ENCODE data around the gene SELENOO. TPM values are rescaled to one million over a fixed set of nuclear protein-coding genes. Genes with fewer than 3 reads are reported as not detected.

SELENOO gene
- total RNA-seq, 1 donor from 2014 or later: 39.0 TPM

DNA sequence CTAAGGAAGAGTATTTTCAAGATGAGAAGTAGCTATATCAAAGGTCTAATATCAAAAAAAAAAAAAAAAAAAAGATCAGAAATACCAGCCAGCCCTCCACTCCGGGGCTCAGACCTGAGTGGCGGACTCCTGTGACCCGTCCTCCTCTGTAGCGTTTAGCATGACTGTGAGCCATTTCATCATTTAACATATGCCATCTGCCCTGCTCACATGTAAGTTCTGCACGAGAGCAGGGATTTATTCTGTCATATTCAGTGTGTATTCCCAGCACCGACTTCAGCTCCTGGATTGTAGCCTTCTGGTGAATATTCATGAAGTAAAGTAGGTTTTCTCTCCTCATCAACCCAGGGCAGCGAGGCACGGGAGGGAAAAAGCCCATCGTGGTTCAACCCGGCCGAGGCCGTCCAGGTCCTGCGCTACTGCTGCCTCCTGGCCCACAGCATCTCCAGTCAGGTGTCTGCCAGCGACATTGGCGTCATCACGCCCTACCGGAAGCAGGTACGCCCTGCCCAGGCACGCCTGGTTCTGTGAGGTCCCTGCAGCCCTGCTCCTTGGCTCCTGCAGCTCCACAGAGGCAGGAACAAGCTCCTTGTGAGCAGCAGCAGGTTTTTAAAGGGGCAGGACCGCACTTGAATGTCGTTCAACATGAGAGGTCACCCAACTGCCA is 43.0 kb upstream of the SELENOO start:
- ATAC-seq (ENCODE audit: low read depth): no peak
- no peak overlapping the region for H3K4me3 Mint-ChIP-seq
- intact Hi-C loops (cut with micrococcal nuclease): no loop called here
- TF ChIP-seq, protein P1, sequence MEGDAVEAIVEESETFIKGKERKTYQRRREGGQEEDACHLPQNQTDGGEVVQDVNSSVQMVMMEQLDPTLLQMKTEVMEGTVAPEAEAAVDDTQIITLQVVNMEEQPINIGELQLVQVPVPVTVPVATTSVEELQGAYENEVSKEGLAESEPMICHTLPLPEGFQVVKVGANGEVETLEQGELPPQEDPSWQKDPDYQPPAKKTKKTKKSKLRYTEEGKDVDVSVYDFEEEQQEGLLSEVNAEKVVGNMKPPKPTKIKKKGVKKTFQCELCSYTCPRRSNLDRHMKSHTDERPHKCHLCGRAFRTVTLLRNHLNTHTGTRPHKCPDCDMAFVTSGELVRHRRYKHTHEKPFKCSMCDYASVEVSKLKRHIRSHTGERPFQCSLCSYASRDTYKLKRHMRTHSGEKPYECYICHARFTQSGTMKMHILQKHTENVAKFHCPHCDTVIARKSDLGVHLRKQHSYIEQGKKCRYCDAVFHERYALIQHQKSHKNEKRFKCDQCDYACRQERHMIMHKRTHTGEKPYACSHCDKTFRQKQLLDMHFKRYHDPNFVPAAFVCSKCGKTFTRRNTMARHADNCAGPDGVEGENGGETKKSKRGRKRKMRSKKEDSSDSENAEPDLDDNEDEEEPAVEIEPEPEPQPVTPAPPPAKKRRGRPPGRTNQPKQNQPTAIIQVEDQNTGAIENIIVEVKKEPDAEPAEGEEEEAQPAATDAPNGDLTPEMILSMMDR (IDR thresholded peaks at IDR 0.05): no peak
- ChIA-PET CTCF (interaction anchor here (1.0 kb wide), 1 partner anchor 9 kb away, joined by 5 read pairs; no protein-coding TSS in a partner anchor), POLR2A (no interaction called here)
- peaks cover 14% of the 10 kb centered on the region for H3K27me3 Mint-ChIP-seq
- H3K9me3 Mint-ChIP-seq: no peaks in the 10 kb centered on the region
- H3K4me1 Mint-ChIP-seq: no peaks in the 10 kb centered on the region
- no peak overlapping the region for H3K27ac Mint-ChIP-seq
- H3K36me3 Mint-ChIP-seq (ENCODE audit: low read depth): no peaks in the 10 kb centered on the region
- DNase-seq: no peak

DNA sequence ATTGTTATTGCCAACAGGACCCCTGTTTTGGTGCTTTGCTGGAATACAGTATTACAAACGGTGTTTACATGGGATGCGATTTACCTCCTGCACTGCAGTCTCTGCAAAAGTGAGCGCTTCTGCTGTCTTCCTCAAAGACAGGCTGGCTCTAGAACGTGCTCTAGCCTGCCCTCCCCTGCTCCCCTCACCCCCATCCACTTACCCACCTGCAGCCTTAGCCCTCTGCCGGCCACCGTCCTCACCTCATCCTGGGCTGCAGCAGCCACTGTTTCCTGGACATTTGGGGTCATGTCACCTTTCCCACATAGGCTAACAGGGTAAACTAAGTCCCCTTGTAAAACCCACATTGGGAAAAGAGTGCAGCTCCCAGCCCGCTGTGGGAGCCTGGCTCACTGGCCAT is 39.9 kb upstream of the SELENOO start:
- no peak overlapping the region for H3K27ac Mint-ChIP-seq
- H3K36me3 Mint-ChIP-seq (ENCODE audit: low read depth): no peaks in the 10 kb centered on the region
- H3K4me1 Mint-ChIP-seq: no peaks in the 10 kb centered on the region
- POLR2A ChIA-PET: no interaction called here
- H3K27me3 Mint-ChIP-seq: peaks cover 21% of the 10 kb centered on the region
- ATAC-seq (ENCODE audit: low read depth): no peak
- TF ChIP-seq, protein P1 (IDR thresholded peaks at IDR 0.05): no peak
- H3K9me3 Mint-ChIP-seq: no peaks in the 10 kb centered on the region
- DNase-seq: no peak
- CTCF ChIA-PET: no interaction called here
- intact Hi-C loops (cut with micrococcal nuclease): no loop called here
- H3K4me3 Mint-ChIP-seq: no peak overlapping the region

DNA sequence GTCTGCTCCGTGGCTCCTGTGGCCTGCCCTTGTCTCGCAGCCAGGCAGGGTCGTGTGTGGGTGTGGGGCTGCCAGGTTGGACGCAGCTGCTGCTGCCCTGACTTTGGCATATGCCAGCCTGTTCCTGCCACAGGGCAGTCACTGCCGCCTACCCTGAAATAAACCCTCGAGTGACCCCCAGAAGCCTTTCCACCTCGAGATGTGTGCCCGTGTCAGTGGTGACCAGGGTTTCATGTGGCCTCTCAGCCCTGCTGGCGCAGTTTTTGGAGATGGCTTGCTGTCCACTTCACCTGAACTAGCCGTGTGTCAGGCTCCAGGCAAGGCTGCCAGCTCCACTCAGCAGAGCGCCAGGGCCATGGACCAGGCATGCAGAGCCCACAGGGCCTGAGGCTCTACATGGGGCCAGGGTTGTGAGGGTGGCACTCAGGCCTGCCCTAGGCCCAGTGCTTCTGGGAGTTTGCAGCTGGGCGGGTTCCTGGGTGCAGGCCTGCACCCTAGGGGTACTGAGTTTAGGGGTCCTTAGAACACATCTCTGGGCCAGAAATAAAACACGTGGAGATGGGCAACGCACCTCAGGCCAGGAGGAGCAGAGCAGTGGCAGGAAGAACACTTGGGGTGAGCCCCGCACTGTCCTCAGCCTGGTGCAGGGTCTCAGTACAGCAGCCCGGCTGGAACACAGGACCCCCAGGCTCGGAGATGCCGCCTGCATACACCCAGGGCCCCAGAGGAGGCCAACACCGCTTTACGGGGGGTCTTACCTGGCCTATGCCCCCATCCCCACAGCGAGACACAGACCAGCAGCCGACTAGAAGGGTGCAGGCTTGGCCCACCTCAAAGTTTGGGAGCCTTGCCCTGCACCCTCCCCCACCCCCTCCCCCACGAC is 39.1 kb upstream of the SELENOO start:
- intact Hi-C loops (cut with micrococcal nuclease): no loop called here
- Mint-ChIP-seq H3K4me3 (no peak overlapping the region), H3K36me3 (ENCODE audit: low read depth) (no peaks in the 10 kb centered on the region), H3K4me1 (no peaks in the 10 kb centered on the region), H3K9me3 (no peaks in the 10 kb centered on the region), H3K27me3 (peaks cover 21% of the 10 kb centered on the region), H3K27ac (no peak overlapping the region)
- TF ChIP-seq, protein P1 (IDR thresholded peaks at IDR 0.05): no peak
- ATAC-seq (ENCODE audit: low read depth): no peak
- CTCF ChIA-PET: no interaction called here
- POLR2A ChIA-PET: no interaction called here
- no peak for DNase-seq

DNA sequence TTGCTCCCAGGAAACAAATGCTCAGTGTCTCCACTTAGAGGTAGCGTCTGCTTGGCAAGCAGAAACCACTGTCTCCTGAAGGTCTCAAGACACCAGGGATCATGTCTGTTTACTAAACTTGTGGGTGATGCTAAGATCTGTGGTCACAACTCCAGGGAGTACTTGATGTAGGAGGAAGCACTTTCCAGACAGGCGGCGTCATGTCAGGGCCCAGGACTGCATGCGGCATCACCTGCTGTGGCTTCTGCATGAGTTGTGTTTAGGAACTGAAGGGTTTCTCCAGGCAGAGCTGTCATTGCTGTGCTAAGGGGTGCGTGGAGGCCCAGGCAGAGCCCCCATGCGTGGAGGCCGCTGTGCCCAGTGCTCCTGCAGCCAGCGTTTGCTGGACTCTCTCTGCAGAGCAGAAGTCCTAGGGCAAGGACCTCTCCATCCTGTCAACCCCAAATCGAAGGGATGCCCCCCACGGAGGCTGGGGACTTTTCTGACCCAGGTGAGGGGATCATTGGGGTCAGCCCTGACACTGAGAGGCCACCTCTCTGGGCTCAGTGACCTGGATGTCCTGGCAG is 38.3 kb upstream of the SELENOO start:
- POLR2A ChIA-PET: no interaction called here

More for the DNA sequence above, 38.3 kb upstream of the SELENOO start:
- CTCF ChIA-PET: no interaction called here
- Mint-ChIP-seq H3K27ac (no peak overlapping the region), H3K9me3 (no peaks in the 10 kb centered on the region), H3K4me1 (no peaks in the 10 kb centered on the region), H3K27me3 (peaks cover 21% of the 10 kb centered on the region), H3K4me3 (no peak overlapping the region), H3K36me3 (ENCODE audit: low read depth) (no peaks in the 10 kb centered on the region)
- intact Hi-C loops (cut with micrococcal nuclease): no loop called here
- ATAC-seq (ENCODE audit: low read depth): no peak
- no peak for DNase-seq
- TF ChIP-seq, protein P1 (IDR thresholded peaks at IDR 0.05): no peak

All from activated B cell treated with CpG ODN at 0.5 μM for 24 hours (primary cell).